SK-N-SH treated with all-trans-retinoic acid at 6 μM for 48 hours (cell line): ENCODE results near the gene DNMT3A.

ENCODE experiments used
- BACH2 ChIP-seq: fragments of 250-450 bp; sonication (Bioruptor Pico); IDR thresholded peaks from 2 replicates; pipeline ENCODE4 v1.9.0; 2021; ENCODE audit warnings: mild to moderate bottlenecking, borderline replicate concordance
- CREB5 ChIP-seq: fragments of 250-450 bp; sonication (Bioruptor Pico); IDR thresholded peaks from 2 replicates; pipeline ENCODE4 v1.5.1; 2020; ENCODE audit warnings: low read depth, mild to moderate bottlenecking, moderate library complexity
- CSDC2 ChIP-seq: fragments of 250-450 bp; sonication (Bioruptor Pico); IDR thresholded peaks from 2 replicates; pipeline ENCODE4 v1.5.0; 2020; ENCODE audit warnings: mild to moderate bottlenecking, moderate library complexity
- CSRNP3 ChIP-seq: fragments of 250-450 bp; sonication (Bioruptor Pico); IDR thresholded peaks from 2 replicates; pipeline ENCODE4 v1.5.1; 2021; ENCODE audit warnings: mild to moderate bottlenecking, moderate library complexity
- PATZ1 ChIP-seq: fragments of 250-450 bp; sonication (Bioruptor Pico); IDR thresholded peaks from 2 replicates; pipeline ENCODE4 v1.8.0; 2020; ENCODE audit warnings: mild to moderate bottlenecking, moderate library complexity, borderline replicate concordance
- TOX ChIP-seq: fragments of 250-450 bp; sonication (Bioruptor Pico); IDR thresholded peaks from 2 replicates; pipeline ENCODE4 v1.8.0; 2021; ENCODE audit warnings: mild to moderate bottlenecking, moderate library complexity, borderline replicate concordance
- TSHZ2 ChIP-seq: fragments of 250-450 bp; sonication (Bioruptor Pico); IDR thresholded peaks from 2 replicates; pipeline ENCODE4 v1.5.0; 2020; ENCODE audit warnings: mild to moderate bottlenecking, moderate library complexity
- ZC3H10 ChIP-seq: fragments of 250-450 bp; sonication (Bioruptor Pico); IDR thresholded peaks from 2 replicates; pipeline ENCODE4 v1.5.1; 2021; ENCODE audit warnings: mild to moderate bottlenecking, moderate library complexity
- ZNF70 ChIP-seq: fragments of 450-650 bp; formaldehyde crosslinking; IDR thresholded peaks from 2 replicates; pipeline ENCODE4 v1.5.0; 2020; ENCODE audit warnings: mild to moderate bottlenecking, moderate library complexity

GRCh38 chr2:25366629-25367028 lies 24.9 kb upstream of the DNMT3A start:
- TF ChIP-seq ZC3H10 (CRISPR knock-in tag) (no peak), CREB5 (no peak), TSHZ2 (CRISPR knock-in tag) (no peak), BACH2 (CRISPR knock-in tag) (no peak), CSDC2 (CRISPR knock-in tag) (no peak), ZNF70 (CRISPR knock-in tag) (no peak), TOX (no peak), PATZ1 (no peak), CSRNP3 (no peak)
